DMS153 (cell line): ENCODE measurements around the gene CEP44.
"Not testable (repeated sequence)": the region's sequence is repeated elsewhere in the genome, so short reads cannot be mapped to it uniquely, and the experiment has no call there.

Source experiments
- DNase-seq: peaks from one replicate; lab custom pipeline; 2025; lab: John Stamatoyannopoulos, UW

The CEP44 gene, protein sequence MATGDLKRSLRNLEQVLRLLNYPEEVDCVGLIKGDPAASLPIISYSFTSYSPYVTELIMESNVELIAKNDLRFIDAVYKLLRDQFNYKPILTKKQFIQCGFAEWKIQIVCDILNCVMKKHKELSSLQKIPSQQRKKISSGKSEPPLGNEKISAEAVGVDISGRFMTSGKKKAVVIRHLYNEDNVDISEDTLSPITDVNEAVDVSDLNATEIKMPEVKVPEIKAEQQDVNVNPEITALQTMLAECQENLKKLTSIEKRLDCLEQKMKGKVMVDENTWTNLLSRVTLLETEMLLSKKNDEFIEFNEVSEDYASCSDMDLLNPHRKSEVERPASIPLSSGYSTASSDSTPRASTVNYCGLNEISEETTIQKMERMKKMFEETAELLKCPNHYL

DNA sequence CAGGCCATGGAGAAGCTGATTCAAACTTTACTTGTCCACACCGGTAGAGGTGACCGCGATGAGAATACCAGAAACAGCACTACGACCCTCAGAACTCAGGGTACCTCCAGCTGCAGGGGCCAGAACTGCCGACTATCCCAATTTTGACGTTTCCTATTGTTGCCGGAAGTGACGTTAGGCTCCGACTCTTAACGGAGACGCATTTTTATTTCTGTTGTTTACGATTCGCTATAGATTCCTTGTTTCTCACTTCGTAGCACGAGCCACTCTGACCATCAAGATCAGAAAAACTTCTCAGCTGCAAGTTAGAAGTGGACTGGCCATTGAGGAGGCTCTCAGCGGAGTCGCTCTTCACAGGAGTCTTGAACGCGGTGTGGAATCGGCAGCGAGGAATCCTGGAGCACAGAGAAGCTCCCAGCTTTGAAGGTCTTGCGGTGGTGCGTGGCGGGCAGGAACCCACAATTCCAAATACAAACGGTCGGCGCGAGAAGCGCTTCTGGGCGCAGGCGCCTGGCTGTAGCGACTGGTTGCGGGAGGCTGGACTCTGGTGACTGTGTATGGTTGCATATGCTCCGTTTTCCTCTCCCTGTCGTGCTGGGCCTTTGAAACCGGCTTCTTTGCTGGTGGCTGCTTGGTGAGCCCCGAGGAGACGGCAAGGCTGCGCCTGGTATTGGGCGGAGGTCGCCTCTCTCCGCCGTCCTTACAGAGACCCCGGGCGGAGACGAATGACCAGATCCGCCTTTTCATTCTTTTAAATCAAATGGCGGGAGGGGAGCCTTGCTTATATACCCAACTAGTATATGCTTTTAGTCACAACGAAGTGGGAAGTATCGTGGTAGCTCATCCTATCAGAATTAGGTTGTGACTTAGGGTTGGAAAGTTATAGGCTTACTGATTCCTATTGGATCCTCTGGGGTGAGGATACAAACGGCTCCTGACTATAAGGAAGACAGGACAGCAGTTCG lies at the start of gene CEP44, which contains the start of gene FBXO8:
TSS of gene CEP44 (plus strand) at position 405 of the 965 bp plus-strand sequence. CDS start 15,211 bp downstream, outside the sequence.
TSS of gene FBXO8 (minus strand) at position 161 of the 965 bp plus-strand sequence. CDS start 20,575 bp downstream, outside the sequence.
- peak; percentile 26 for DNase-seq

DNA sequence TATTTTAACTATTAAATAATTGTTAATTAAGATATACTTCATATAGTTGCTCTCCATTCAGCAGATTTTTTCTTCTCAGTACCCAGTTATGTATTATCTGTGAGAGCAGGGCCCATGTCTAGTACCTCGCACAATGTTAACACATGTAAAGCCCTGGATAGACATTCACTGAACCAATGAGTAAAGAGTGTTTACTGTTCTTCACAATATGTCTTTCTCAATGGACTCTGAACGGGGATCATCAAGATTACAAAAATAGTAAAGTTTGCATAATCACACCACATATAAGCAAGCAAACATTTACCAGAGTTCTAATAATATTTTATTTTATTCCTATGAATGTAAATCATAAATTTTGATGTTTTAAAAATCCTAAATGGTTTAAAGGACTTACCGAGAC lies 47.4 kb upstream of the CEP44 start:
- no peak for DNase-seq

GRCh38 chr4:174241162-174241561 lies 42.5 kb upstream of the CEP44 start:
- DNase-seq, result no peak

- DNase-seq, result no peak
Observed at GRCh38 chr4:174244441-174244840, 39.3 kb upstream of the CEP44 start.

GRCh38 chr4:174245714-174246113 lies 38.0 kb upstream of the CEP44 start:
- DNase-seq, result no peak

DNA sequence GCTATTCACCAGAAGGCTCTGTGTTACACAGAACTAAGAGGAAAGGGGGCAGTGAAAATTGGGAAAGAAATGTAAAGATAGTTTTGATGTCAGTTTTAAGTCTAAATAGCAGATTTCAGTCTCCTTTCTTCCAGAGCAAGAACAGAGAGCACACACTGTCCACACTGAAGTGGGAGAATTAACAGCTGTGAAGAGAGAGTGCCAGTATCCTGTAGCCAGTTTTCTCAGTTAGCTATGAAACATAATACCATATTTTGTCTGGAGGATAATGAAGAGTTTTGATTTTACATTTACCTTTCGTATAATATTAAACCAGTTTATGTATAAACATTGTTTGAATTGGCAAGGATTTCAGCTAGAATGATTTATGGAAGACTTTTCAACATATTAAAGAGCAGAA lies 35.3 kb upstream of the CEP44 start:
- DNase-seq, result no peak

GRCh38 chr4:174252412-174252811 lies 31.3 kb upstream of the CEP44 start:
- DNase-seq, result no peak

DNA sequence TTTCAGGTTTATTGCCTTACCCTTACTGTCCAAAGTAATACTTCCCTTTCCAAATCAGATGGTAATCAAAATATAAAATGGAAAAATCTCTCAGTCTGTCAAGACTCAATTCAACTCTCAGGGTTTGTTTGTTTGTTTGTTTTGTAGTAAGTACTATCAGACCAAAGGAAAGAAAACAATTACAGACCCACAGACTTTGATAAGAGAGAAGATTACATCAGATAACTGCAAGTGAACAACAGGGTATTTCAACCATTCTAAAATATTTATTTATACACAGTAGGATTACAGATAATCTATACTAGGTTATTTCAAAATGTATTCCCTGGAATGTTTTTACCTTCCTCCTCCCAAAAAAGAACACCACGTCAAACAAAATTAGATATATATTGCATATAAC lies 29.1 kb upstream of the CEP44 start:
- no peak for DNase-seq

GRCh38 chr4:174255374-174255773 lies 28.3 kb upstream of the CEP44 start:
- no peak for DNase-seq

DNA sequence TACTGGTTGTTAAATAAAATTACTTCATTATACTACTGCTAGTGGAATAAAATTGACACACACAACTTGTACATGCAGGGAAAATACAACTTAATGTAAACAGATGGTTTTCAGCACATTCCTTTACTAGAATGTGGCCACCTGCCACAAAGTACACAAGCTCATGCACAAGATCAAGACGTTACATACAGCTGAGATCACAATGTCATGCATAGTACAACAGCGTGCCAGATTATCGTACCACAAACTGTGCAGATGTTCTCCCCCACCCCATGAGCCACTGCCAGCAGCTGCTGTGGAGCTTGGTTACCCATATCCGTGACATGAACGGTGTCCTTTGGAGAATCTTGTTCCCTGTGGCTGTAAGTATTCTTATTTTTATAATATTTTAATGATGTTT lies 27.9 kb upstream of the CEP44 start:
- DNase-seq, result no peak

DNA sequence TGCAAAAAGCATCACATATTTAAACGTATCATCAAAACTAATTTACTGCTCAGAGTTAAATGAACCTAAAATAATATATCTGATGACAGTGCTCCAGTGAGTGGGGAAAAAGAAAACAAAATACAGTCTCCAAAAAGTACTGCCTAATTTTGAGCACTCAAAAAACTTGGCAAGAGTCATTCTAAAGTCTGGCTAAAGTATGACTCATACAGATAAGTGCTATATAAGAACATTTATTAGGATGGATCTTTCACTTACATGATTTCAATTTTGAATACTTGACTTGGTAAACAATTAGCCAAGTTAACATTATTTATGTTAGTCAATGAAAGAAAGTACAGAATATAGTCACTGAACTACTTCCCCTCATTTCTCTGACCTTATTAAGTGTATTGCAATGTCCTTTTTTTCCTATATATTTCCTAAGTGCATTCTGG lies 27.4 kb upstream of the CEP44 start:
- no peak for DNase-seq

DNA sequence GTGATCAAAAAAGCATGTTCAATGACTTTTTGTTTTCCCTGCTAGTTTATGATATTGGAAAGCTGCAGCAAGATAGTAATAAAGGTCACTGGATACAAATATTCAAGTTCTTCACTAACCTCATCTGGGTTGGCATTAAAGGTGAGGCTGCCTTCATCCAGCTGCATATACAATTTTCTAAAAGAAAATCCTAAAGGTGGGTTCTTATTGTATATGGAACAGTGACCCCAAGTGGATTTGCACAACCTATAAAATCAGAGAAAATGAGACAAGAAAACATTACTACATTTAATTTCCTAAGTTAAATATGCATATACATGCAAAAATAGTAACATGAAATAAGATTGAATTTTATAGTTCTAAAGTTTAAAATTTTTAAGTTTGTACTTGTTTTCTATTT lies 24.1 kb upstream of the CEP44 start:
- no peak for DNase-seq

- no peak for DNase-seq
Observed at GRCh38 chr4:174260099-174260498, 23.6 kb upstream of the CEP44 start.

- DNase-seq, result not testable (repeated sequence)
Observed at GRCh38 chr4:174261432-174261831, 22.3 kb upstream of the CEP44 start.

GRCh38 chr4:174262624-174263444 lies 20.9 kb upstream of the CEP44 start:
- no peak for DNase-seq

DNA sequence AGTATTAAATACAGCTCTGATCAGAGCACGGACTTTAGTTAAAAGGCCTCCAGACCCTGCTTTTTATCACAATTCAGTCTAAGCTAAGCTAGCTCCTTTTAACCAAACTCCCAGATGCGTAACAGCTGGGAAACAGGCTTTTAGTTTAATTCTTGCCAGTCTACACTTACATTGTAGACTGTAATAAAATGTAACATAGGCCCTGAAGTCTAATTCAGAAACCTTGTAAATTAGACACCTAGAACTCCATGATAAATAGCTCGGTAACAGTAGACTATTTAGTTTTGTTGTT lies 20.3 kb upstream of the CEP44 start:
- no peak for DNase-seq

DNA sequence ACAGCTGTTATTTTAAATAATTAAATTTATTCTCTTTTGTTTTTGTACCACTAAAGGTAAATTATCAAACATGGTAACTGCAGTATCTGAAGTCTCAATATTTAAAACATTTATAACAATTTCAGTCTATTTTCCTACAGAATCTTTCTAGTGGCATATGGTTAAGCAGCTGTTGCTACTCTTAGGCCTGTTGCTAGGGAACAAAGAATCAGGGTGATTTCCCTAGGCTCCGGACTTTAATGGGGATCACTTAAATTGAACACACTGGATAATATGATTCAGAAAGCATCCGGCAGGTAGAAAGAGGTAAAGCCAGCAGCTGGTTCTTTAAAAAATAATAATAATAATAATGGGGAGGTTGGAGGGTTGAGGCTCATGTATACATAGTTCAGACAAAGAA lies 17.8 kb upstream of the CEP44 start:
- no peak for DNase-seq

- no peak for DNase-seq
Observed at GRCh38 chr4:174266416-174266815, 17.3 kb upstream of the CEP44 start.

DNA sequence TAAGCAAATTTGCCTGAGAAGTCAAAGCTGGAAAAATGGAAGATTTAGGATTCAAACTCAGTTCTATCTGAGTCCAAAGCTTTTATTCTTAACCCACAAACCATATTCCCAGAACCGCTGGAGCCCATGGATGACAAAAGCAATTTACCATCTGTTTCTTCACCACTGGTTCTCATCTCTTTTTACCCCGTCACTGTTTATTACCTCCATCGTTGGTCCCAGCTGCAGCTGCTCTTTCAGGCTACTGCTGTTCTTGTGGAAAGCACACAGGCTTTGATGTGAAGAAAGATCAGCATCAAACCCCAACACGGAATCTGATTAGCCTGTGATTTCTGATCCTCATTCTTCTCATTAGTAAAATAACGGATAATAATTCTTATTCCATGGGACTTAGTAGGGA lies 9.8 kb upstream of the CEP44 start:
- no peak for DNase-seq

GRCh38 chr4:174274436-174274835 lies 9.3 kb upstream of the CEP44 start:
- no peak for DNase-seq

DNA sequence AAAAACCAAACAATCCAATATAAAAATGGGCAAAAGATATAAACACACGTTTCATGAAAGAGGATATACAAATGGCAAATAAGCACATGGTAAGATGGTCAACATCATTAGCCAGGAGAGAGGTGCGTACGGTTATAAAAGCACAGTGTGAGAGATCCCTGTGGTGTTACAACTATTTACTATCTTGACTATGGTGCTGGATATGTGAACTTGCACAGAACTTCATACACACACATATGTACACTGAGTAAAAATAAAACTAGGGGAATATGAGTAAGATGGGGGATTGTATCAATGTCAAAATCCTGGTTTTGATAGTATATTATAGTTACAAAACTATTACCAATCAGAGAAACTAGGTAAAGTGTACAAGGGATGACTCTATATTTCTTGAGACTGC lies 8.6 kb upstream of the CEP44 start:
- DNase-seq, result no peak

DNA sequence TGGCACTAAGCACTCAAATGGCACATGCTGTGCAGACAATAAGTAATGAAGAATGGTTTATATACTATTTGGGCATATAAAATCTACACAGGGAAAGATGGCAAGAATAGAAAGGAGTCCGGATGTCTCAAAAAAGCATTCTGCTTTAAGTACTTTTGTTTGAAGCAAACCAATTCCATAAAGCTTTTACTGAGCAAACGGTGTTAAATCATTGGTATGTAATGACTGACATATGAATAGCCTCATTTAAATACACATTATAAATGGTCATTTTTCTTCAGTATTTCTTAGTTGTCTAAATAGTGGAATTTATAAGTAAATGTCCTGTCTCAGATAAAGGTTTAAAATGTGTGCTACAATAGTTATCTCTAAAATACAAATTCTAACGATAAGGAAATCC lies 6.3 kb upstream of the CEP44 start:
- DNase-seq, result no peak
